Mesodermal cell (in vitro differentiated cells): Measurements from ENCODE around the gene TMEM170A.
"Not testable (repeated sequence)": the region's sequence is repeated elsewhere in the genome, so short reads cannot be mapped to it uniquely, and the experiment has no call there.

Source experiments
- H3K27ac ChIP-seq: 2 replicates; pipeline ENCODE4 v1.7.0; 2013; ENCODE audit warnings: mild to moderate bottlenecking, low read depth, low read length, moderate library complexity; ENCODE audit not compliant: severe bottlenecking
- H3K36me3 ChIP-seq: 2 replicates; pipeline ENCODE4 v1.7.1; 2013; ENCODE audit warnings: mild to moderate bottlenecking, low read length, moderate library complexity; ENCODE audit not compliant: control insufficient read depth, insufficient read depth
- H3K4me1 ChIP-seq: one replicate; pipeline ENCODE4 v1.7.1; 2013; ENCODE audit warnings: mild to moderate bottlenecking, low read length; ENCODE audit not compliant: insufficient read depth, control insufficient read depth, poor library complexity, severe bottlenecking
- H3K4me3 ChIP-seq: 2 replicates; pipeline ENCODE4 v1.7.0; 2013; ENCODE audit warnings: low read length, control low read depth, mild to moderate bottlenecking; ENCODE audit not compliant: insufficient read depth, poor library complexity, severe bottlenecking; ENCODE audit errors: extremely low read depth
- H3K9me3 ChIP-seq: 2 replicates; pipeline ENCODE4 v1.7.1; 2013; ENCODE audit warnings: mild to moderate bottlenecking, low read length, moderate library complexity; ENCODE audit not compliant: control insufficient read depth
- WGBS, 2 experiments: methylation state at CpG; one replicate each; pipeline ENCODE4 v1.1.5; 2013; ENCODE audit warnings: missing lambda C conversion rate in 2 of 2; ENCODE audit not compliant: insufficient coverage in 2 of 2; 5-methylcytosine and 5-hydroxymethylcytosine counted together

Gene TMEM170A

DNA sequence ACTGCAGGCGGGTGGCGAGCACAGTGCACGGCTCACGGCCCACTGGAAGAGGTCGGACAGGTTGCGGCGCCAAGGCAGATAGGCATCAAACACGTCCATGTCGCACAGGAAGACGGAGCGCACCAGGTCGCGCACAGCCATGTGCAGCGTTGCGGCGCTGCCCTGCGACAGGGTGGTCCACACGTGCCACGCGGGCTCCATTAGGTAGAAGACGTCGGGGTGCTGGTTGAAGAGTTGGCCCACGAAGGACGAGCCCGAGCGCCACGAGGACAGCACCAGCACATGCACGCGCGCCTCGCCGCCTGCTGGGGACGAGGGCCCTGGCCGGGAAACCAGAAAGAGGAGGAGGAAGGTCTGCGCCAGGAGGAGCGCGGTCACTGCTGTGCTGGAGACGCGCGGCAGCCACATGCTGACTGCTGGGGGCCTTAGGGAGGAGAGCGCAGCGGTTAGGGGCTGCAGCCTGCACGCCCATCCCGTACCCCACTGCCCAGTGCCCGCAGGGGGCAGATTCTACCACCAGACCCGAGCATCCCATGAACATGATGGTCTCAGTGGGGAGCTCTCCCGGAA is 15.0 kb upstream of the TMEM170A start:
- Histone ChIP-seq H3K36me3 (no peaks in the 10 kb centered on the region), H3K4me3 (no peak overlapping the region), H3K4me1 (no peaks in the 10 kb centered on the region), H3K9me3 (no peaks in the 10 kb centered on the region), H3K27ac (no peak overlapping the region)
- WGBS, 2 experiments, result 95 to 97% methylated on average over 44 to 47 of the region's 47 CpGs

DNA sequence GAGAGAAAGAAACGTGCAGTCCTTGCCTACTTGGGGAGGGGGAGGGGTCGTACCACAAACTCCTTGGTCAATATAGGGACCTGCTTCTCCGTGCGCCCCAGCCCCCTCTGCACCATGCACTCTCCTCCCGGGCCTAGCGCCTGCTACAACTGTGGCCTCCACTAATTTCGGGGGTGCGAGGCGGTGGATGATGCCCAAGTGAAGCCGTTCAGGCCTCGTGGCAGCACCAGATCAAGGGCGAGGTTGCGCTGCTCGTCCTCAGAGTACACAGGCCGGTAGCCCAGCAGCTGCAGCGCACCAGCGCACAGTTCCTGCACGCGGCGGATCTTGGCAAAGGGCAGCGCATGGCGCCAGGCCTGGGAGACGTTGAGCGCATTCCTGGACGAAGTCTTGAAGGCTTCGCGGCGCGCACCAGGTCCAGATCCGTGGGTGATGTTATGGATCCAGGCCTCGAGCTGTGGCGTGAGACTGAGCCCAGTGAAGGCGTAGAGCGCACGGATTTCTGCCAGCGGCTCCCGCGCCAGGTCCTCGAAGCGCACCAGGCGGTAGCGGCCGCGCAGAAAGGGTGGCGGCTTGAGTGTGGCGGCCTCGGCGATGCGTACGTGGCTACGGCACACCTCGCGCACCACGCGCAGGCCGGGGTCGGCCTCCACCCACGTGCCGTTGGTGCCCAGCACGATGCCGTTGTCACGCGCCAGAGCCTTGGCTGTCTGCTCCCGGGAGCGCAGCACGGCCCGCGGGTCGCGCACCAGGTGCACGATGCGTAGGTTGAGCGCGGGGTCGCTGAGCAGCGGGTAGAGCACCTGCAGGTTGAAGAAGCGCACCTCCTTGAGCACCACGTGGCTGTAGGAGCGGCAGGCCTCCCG is 14.2 kb upstream of the TMEM170A start:
- Histone ChIP-seq H3K9me3 (no peaks in the 10 kb centered on the region), H3K36me3 (no peaks in the 10 kb centered on the region), H3K4me3 (no peak overlapping the region), H3K27ac (no peak overlapping the region), H3K4me1 (no peaks in the 10 kb centered on the region)
- 96% methylated on average over 63 to 74 of the region's 80 CpGs for WGBS, 2 experiments

DNA sequence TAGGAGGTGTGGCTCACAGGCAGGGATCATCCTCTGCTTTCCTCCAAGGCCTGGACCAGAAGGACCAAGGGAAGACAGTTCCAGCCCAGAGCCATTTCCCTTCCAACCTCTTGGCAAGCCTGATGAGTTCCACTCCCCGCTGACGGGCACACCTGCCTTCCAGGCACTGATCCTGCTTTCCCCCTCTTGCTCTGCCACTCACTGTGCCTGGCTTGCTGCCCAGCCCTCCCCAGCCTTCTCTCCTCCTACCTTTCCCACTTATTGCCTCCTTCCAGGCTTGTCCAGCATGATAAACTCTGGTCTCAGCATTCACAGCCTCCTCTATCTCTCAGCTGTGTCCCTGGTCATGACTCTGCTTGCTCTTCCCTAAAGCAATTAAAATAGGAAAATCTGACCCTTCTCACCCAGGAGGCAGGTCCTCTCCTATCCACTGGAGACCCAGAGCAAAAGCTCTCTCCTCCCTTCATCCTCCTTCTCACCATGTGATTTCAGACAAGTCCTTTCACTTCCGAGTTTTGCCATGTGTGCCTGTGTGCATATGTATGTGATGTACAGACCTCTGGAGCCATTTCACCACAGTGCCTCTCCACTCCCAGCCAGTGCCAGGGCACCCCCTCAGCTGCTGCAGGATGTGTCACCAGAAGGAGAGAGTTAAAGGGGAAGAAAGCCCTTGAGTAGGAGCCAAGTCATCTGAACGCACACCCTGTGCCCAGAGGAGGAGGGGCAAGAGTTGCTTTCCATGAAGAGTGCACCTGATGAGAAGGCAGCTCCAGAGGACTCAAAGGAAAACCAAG is 13.4 kb upstream of the TMEM170A start:
- Histone ChIP-seq H3K36me3 (no peaks in the 10 kb centered on the region), H3K9me3 (no peaks in the 10 kb centered on the region), H3K27ac (no peak overlapping the region), H3K4me1 (no peaks in the 10 kb centered on the region), H3K4me3 (no peak overlapping the region)
- 96 to 98% methylated on average over 3 of the region's 4 CpGs for WGBS, 2 experiments

DNA sequence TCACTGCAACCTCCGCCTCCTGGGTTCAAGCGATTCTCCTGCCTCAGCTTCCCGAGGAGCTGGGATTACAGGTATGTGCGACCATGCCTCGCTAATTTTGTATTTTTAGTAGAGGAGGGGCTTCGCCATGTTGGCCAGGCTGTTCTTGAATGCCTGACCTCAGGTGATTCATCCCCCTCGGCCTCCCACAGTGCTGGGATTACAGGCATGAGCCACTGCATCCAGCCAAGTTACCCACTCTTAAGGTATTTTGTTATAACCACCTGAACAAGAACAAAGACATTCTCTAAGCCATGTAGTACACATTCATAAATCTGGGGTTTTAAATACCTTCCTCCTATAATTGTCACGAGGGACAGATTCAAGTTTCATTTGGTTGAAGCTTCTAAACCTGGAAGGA is 12.3 kb upstream of the TMEM170A start:
- H3K4me1 ChIP-seq, result no peaks in the 10 kb centered on the region
- no peak overlapping the region for H3K27ac ChIP-seq
- WGBS, 2 experiments, result 91 to 93% methylated on average over 5 to 8 of the region's 8 CpGs
- no peaks in the 10 kb centered on the region for H3K9me3 ChIP-seq
- no peaks in the 10 kb centered on the region for H3K36me3 ChIP-seq
- H3K4me3 ChIP-seq, result no peak overlapping the region

DNA sequence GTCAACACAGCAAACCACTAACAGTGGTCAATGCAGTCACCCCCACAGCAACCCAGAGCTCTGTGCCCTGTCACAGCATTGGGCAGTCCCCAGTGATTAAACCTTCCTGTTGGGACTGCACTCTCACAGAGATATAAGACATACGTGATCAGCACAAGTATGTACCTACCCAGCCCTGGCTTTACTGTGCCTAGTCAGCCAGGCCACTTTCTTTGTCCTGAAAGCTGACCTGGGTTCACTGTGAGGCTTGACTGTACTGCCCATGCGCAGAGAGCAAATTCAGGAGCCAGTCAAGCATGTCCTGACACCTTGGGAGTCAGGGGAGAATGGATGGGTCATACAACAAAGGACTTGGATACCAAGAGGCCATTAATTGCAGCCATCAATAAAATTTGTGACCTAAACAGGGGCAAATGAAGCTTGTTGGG is 10.9 kb upstream of the TMEM170A start:
- Histone ChIP-seq H3K27ac (no peak overlapping the region), H3K9me3 (no peaks in the 10 kb centered on the region), H3K4me3 (no peak overlapping the region), H3K36me3 (no peaks in the 10 kb centered on the region), H3K4me1 (no peaks in the 10 kb centered on the region)
- 95 to 100% methylated on average over 2 of the region's 2 CpGs for WGBS, 2 experiments

DNA sequence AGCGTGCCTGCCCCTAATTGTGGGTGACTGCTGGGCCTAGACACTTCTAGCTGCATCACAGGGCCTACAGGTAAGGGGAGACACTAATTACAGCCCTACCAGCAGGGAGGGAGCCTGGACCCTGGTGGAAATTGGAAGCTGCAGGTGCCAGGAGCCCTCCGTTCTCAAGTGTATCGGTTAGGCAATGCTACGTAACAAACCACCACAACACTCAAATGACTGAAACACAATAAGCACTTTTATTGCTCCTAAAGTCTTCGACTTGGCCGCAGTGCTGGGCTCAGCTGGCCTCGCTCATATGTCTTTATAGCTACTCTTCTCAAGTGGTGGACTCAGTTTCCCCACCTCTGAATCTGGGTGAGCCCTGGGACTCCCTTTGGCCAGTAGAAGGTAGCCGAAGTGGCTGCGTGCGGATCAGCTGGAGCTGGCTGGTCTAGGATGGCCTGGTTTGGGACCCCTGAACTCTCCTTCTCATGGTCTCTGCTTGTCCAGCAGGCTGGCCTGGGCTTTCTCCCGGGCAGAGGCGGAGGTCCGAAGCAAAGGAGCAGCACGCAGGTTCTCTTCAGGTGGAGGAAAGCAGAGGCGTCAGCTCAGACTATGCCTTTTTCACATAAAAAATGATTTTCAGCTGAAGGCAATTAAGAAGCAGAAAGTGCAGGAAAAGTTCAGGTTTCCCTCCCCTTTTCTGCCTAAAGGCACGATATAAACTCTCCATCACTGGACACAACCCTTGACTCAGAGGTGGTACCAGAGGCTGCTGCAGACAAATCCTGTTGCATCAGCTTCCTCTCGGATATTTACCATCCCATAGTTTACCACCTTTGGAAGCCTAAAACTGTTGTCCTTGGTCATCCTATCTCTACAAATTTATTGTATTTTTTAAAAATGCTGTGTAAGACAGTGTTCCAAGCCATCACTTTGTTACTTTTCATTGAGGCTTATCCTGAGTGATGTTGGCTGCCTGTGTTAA is 8.7 kb upstream of the TMEM170A start:
- Histone ChIP-seq H3K36me3 (no peaks in the 10 kb centered on the region), H3K27ac (no peak overlapping the region), H3K9me3 (no peaks in the 10 kb centered on the region), H3K4me3 (no peak overlapping the region), H3K4me1 (no peaks in the 10 kb centered on the region)
- WGBS, 2 experiments, result 95 to 96% methylated on average over 15 of the region's 17 CpGs

DNA sequence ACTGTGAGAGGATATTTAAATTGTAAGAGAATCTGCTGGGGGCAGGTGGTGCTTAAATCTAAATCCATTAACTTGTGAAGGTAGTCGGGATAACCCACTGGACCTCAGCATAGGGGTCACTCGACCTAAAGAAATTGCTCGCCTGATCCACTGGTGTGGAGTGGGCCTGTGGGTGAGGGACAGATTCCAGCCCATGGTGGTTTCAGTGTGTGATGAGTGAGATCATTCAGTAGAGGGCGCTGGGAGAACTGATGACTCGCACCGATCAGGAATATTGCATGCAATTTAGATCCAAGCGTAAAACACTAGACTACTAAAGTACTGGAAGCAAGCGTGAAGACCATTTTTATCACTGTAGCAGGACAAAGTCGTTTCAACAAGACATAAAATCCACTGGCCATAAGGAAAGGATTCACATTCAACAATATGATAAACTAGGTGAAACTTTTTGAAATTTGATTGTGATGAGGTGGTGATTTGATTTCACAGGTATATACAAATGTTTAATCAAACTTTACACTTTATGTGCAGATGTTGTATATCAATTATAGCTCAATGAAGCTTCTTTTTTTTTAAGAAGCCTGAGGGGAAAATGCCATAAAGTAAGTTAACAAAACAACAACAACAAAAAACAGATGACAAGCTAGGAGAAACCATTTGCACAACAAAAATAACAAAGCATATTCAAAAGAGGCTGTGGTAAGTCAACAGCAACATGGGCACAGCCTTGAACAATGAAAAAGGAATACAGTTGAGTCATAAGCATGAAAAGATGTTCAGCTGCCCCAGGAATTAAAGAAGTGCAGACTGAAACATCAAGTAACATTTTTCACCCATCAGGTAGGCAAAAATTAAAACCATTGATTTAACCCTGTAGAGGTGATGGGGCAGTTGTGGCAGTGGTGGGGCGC is 7.5 kb upstream of the TMEM170A start:
- no peak overlapping the region for H3K4me3 ChIP-seq
- H3K9me3 ChIP-seq, result no peaks in the 10 kb centered on the region
- H3K36me3 ChIP-seq, result no peaks in the 10 kb centered on the region
- H3K27ac ChIP-seq, result no peak overlapping the region
- 34 to 47% methylated on average over 3 to 6 of the region's 10 CpGs for WGBS, 2 experiments
- no peaks in the 10 kb centered on the region for H3K4me1 ChIP-seq

DNA sequence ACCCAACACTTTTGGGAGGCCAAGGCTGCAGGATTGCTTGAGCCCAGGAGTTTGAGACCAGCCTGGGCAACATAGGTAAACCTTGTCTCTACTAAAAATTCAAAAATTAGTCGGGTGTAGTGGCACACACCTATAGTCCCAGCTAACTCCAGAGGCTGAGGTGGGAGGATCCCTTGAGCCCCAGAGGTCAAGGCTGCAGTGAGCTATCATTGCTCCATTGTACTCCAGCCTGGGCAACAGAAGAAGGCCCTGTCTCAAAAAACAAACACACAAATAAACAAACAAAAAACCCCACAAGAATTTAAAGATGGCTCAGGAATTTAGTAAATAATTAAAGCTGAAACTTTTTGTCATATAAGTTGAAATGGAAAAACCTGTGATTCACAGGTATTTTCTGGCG is 2.3 kb upstream of the TMEM170A start:
- WGBS, 2 experiments, result 57 to 93% methylated on average over 1 to 2 of the region's 2 CpGs
- Histone ChIP-seq H3K27ac (no peak overlapping the region), H3K4me1 (no peaks in the 10 kb centered on the region), H3K4me3 (no peak overlapping the region), H3K9me3 (peaks cover 3% of the 10 kb centered on the region), H3K36me3 (peaks cover 5% of the 10 kb centered on the region)

DNA sequence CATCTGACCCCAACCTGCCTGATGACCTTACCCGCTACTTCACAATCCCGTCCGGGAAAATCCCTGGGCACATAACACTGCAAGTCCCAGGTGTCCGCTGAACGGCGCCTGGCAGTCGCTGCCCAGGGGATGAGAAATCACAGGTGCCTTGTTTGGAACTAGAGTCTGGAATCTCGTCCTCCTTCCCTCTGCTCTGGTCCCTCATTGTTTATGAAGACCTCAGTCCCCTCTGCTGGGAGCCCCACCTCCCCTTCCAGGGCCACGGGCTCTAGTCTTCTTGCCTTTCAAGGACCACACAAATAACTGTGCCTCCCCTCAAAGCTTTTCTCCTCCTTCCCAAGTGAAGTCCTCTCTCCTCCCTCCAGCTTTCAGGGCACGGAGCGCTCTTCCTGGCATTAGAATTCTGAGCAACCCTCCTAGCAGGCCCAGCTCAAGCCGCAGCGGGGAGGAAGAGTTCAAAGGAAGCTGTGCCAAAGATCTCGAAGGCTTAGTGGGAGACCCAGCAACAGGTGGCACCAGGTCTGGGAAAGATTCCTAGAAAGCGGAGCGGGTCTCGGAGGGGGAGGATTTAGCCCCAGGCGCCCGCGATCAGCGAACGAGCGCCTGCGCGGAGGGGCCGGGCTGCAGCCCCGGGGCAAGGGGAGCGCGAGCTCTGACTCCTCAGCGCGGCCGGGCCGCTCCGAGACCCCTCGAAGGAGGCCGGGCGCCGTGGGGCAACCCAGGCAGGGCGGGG is 934 bp downstream of the TMEM170A start:
- H3K4me1 ChIP-seq, H3K9me3 ChIP-seq: not testable (repeated sequence)
- 0 to 3% methylated on average over 18 to 36 of the region's 39 CpGs for WGBS, 2 experiments
- H3K4me3 ChIP-seq, result peak overlapping the region; percentile 84
- H3K36me3 ChIP-seq, result peaks cover 25% of the 10 kb centered on the region
- peak overlapping the region; percentile 77 for H3K27ac ChIP-seq
